Fibroblast of lung (primary cell): ENCODE measurements around the gene SERPINB5.

Experiments used
- EZH2 ChIP-seq: IDR thresholded peaks from 2 replicates; pipeline ENCODE4 v1.5.1; 2012; ENCODE audit warnings: low read length, control low read depth, mild to moderate bottlenecking; ENCODE audit errors: missing control alignments
- TF ChIP-seq, protein P1 (sequence below), 2 donors: IDR thresholded peaks in 1 of 2; conservative IDR thresholded peaks in 1 of 2; 1 replicate in 1 of 2; 2 replicates in 1 of 2; pipeline ENCODE4 v1.5.1; 2011 to 2012; ENCODE audit warnings: low read length in 2 of 2, control low read depth in 1 of 2, inconsistent platforms in 1 of 2, low read depth in 1 of 2, mild to moderate bottlenecking in 1 of 2

- TF ChIP-seq, protein P1, sequence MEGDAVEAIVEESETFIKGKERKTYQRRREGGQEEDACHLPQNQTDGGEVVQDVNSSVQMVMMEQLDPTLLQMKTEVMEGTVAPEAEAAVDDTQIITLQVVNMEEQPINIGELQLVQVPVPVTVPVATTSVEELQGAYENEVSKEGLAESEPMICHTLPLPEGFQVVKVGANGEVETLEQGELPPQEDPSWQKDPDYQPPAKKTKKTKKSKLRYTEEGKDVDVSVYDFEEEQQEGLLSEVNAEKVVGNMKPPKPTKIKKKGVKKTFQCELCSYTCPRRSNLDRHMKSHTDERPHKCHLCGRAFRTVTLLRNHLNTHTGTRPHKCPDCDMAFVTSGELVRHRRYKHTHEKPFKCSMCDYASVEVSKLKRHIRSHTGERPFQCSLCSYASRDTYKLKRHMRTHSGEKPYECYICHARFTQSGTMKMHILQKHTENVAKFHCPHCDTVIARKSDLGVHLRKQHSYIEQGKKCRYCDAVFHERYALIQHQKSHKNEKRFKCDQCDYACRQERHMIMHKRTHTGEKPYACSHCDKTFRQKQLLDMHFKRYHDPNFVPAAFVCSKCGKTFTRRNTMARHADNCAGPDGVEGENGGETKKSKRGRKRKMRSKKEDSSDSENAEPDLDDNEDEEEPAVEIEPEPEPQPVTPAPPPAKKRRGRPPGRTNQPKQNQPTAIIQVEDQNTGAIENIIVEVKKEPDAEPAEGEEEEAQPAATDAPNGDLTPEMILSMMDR (conservative IDR thresholded peaks at IDR 0.05 in 1 of 2, IDR thresholded peaks at IDR 0.05 in 1 of 2; ENCODE audit: low read depth in 1 of 2, low read length in 2 of 2), result no peak
- no peak for TF ChIP-seq EZH2
These were observed 16.1 kb downstream of the SERPINB5 start for GRCh38 chr18:63492851-63493250.
